Inflammatory macrophage treated with lipopolysaccharide for 1 hour (primary cell): ENCODE measurements around the gene CLPTM1L.

Source experiments
- DNase-seq, 2 donors: peaks; one replicate each; pipeline ENCODE4 v3.0.0-alpha.2; 2020 to 2022

CLPTM1L gene

DNA sequence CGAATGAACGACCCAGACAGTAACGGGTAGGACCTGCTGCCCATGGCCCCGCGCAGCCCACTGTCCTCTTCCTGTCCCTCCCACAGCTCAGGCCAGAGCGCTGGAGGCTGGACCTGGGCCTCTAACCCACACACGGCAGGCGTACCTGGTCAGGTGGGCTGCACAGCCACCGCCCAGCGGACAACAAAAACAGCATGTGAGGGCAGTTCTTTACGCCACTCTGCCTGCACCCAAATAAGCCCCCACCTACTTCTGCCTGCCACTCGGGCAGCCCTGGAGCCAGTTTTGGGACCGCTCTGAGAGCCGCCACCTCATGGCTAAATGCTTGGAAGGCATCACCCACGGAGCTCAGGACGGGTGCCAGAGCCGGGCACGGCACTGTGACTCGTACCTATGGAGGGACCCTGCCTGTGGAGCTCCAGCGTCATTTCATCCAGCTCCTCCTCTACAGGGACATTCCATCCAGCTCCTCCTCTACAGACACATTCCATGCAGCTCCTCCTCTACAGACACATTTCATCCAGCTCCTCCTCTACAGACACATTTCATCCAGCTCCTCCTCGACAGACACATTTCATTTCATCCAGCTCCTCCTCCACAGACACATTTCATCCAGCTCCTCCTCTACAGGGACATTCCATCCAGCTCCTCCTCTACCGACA lies 18.9 kb downstream of the CLPTM1L start:
- no peak for DNase-seq

- DNase-seq = no peak
Observed at GRCh38 chr5:1325191-1325741, 19.6 kb downstream of the CLPTM1L start.

DNA sequence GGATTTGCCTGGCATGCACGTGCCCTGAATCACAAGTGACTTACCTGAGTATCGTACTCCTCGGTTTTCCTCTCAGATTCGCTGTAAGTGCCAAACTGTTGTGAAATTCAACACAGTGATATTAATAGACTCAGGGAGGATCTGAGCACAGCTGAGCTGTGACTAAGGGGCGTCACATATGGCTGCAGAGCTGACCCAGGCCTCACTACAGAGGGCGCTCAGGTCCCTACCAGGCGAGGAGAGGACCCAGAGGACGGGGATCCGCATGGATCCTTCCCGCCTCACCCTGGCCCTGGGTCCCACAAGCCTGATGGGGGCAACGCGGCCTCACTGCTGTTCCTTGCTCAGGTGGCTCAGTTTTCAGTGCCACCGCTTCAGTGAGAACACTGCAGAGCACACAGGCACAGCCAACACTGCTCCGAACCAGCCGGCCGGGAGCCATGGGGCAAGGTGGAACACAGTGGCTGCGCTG lies 20.1 kb downstream of the CLPTM1L start:
- DNase-seq = no peak

- DNase-seq = no peak
Observed at GRCh38 chr5:1324301-1324700, 20.6 kb downstream of the CLPTM1L start.

GRCh38 chr5:1323803-1324173 lies 21.1 kb downstream of the CLPTM1L start:
- no peak for DNase-seq

GRCh38 chr5:1322955-1323802 lies 21.7 kb downstream of the CLPTM1L start:
- no peak for DNase-seq

DNA sequence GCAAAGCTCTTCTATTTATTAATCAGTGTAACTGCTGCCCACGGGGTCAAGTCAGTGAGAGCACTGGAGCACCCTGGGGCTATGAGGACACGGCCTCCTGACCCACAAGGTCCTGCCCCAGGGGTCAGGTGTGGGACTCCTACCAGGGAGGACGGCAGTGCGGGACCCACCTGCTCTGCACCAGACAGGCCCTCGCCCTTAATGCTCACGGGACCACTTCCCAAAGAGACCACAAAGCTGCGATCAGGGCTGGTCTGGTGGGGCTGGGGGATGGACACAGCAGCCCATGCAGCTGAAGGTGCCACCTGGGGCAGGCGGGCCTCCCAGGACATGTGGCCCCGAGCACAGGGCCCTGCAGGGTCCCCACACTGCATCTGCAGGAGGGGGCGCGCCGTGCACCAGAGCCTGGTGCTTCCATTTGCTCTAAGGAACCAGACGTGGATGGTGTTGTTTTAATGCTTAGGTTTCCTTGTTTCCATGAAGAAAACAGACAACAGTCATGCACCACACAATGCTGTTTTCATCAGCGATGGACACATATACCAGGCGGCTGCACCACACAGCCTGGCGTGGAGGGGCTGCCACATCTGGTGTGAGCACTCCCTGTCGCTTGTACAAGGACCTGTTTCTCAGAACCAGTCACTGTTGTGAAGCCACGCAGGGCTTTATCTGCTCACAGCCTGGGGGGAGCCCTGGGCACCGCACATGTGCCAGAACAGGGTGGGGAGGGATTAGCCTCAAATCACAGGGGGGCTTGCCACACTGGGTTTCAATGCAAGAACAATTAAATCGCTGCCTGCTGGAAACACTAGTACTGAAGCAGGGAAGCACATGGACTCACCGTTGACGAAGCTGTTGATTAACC lies 22.6 kb downstream of the CLPTM1L start:
- DNase-seq = no peak

DNA sequence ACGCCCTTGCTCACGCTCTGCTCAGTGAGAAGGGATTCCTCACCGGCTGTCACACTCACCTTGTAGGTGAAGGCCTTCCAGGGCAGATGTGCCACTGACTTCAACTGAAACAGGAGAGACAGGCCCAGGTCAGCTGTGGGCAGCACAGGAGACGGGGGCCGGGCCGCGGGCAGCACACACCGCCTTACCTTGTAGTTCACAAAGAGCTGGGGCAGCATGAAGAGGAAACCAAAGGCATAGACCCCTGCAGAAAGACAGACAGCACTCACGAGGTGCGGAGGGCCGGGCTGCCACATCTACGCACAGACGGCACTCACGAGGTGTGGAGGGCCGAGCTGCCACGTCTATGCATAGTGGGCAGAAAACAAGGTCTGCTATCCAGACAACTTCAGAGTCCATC lies 23.3 kb downstream of the CLPTM1L start:
- no peak for DNase-seq

- DNase-seq = no peak
Observed at GRCh38 chr5:1320436-1321344, 24.2 kb downstream of the CLPTM1L start.

GRCh38 chr5:1319436-1320256 lies 25.3 kb downstream of the CLPTM1L start:
- DNase-seq = no peak

GRCh38 chr5:1318659-1319251 lies 26.1 kb downstream of the CLPTM1L start:
- no peak for DNase-seq

DNA sequence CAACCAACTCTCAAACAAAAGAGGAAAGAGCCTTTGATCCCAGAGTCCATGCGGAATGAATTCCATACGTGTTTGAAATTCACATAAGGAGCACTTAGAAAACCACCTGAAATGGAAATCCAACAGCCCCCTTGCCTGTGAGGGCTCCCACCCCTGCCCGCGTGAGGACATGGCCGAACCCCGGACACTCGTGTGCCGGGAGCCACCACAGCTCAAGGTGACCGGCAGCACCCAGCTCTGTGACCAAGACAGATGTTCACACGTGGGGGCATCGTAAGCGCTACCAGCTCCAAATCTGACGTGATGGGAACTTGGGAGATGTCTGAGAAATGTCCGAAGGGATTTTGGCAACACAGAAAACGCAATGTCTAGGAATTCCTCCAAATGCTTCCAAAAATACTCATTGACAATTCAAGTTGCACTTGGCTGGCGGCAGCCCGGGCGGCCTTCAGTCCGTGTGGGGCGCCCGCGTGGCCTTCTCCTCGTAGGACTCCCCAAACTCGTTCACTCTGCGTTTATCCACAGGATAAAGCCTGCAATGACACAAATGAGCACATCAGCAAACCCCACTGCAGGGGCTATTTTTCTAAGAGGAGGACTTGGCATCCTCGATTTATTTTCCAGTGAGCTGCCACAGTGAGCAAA lies 26.9 kb downstream of the CLPTM1L start:
- DNase-seq = no peak

DNA sequence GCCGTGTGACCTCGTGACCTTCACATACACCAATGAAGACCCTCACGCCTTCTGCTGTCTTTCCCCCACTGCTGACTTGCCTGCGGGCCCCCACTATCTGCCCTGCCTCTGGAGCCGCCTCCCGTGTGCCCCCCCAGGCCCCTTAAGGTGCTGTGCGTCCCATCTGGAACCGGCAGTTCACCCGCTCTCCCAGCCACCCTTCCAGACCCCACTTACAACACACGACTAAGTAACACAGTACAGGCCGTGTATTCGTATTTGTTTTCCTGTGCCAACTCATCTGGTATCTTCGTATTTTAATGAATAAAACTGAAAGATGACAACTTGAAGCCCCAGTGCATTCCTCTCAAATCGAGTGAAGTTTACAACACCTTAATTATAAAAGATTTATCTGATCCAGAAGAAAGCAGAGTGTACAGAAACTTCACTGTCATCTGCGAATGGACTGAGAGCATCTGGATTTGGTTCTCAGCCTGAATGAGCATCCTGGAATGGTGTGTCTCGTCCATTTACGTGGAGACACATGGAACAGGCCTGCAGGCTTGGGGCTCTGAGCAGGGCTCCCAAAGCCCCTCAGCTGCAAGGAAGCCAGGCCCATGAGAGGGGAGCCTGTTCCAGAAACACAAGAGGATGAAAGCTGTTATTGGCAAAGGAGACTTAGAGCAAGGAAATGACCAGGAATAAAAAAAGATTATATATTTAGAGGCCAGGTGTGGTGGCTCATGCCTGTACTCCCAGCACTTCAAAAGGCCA lies 28.1 kb downstream of the CLPTM1L start:
- no peak for DNase-seq

GRCh38 chr5:1315709-1316587 lies 29.0 kb downstream of the CLPTM1L start:
- no peak for DNase-seq

GRCh38 chr5:1315018-1315708 lies 29.7 kb downstream of the CLPTM1L start:
- DNase-seq = no peak

GRCh38 chr5:1314564-1314982 lies 30.3 kb downstream of the CLPTM1L start:
- no peak for DNase-seq
